IMR-90 (cell line): Measurements from ENCODE around the gene HEXA. TPM values are rescaled to one million over a fixed set of nuclear protein-coding genes. Genes with fewer than 3 reads are reported as not detected.

Source experiments
- ATAC-seq: fragments of 200-7000 bp; cut with Tn5 transposase; 2 replicates; pipeline ENCODE4 v1.9.1; 2020; ENCODE audit warnings: low read depth, mild to moderate bottlenecking, moderate library complexity
- BruUV-seq: library from RNA; stranded (reverse); fragments of 400-500 nt; replicated peaks from 2 replicates; lab custom pipeline; 2021; lab: Mats Ljungman, UMichigan
- CTCF ChIA-PET: fragments of 300-600 bp; formaldehyde crosslinking; extraction: SDS; loops from one replicate; lab custom pipeline; 2021; ENCODE audit warnings: antibody characterized with exemption; lab: Yijun Ruan, JAX
- POLR2A ChIA-PET: fragments of 300-600 bp; sonication (Branson Sonifier 250); formaldehyde crosslinking; loops from one replicate; lab custom pipeline; 2022; ENCODE audit warnings: antibody characterized with exemption; ENCODE audit not compliant: unreplicated experiment; lab: Charles Lee
- DNase-seq: peaks from one replicate; pipeline ENCODE4 v3.0.0; 2013
- H2AFZ ChIP-seq: replicated peaks from 2 replicates; pipeline ENCODE3; 2013; ENCODE audit warnings: low read length, mild to moderate bottlenecking; ENCODE audit not compliant: poor library complexity
- H2AK5ac ChIP-seq: 2 replicates; pipeline ENCODE4 v1.6.1; 2013; ENCODE audit warnings: low read depth, low read length, inconsistent platforms
- H2AK9ac ChIP-seq: replicated peaks from 2 replicates; pipeline ENCODE3; 2013; ENCODE audit warnings: mild to moderate bottlenecking, low read depth, low read length, moderate library complexity; ENCODE audit not compliant: poor library complexity
- H2BK120ac ChIP-seq: 2 replicates; pipeline ENCODE4 v1.6.1; 2013; ENCODE audit warnings: low read depth, low read length, inconsistent platforms
- H2BK15ac ChIP-seq: 3 replicates; pipeline ENCODE4 v1.6.1; 2013; ENCODE audit warnings: low read depth, low read length, inconsistent platforms
- H2BK20ac ChIP-seq: 2 replicates; pipeline ENCODE4 v1.6.1; 2013; ENCODE audit warnings: low read depth, mild to moderate bottlenecking, inconsistent platforms, low read length, moderate library complexity
- H2BK5ac ChIP-seq: 2 replicates; pipeline ENCODE4 v1.6.1; 2013; ENCODE audit warnings: mild to moderate bottlenecking, low read depth, low read length, inconsistent platforms; ENCODE audit not compliant: poor library complexity, severe bottlenecking
- H3K14ac ChIP-seq: replicated peaks from 2 replicates; pipeline ENCODE4 v1.6.1; 2013; ENCODE audit warnings: low read depth, low read length, inconsistent platforms
- H3K18ac ChIP-seq: 2 replicates; pipeline ENCODE4 v1.6.1; 2013; ENCODE audit warnings: low read depth, low read length, control low read depth
- H3K23ac ChIP-seq: 2 replicates; pipeline ENCODE4 v1.6.1; 2013; ENCODE audit warnings: low read depth, low read length, inconsistent platforms
- H3K27ac ChIP-seq: 2 replicates; pipeline ENCODE4 v1.5.1; 2013; ENCODE audit warnings: mild to moderate bottlenecking, control low read depth, low read length; ENCODE audit not compliant: insufficient read depth
- H3K27me3 ChIP-seq: 2 replicates; pipeline ENCODE4 v1.6.1; 2013; ENCODE audit warnings: low read length; ENCODE audit not compliant: control insufficient read depth, insufficient read depth
- H3K36me3 ChIP-seq: 2 replicates; pipeline ENCODE4 v1.6.1; 2013; ENCODE audit warnings: low read length, mixed read lengths; ENCODE audit not compliant: control insufficient read depth, insufficient read depth
- H3K4ac ChIP-seq: 2 replicates; pipeline ENCODE4 v1.6.1; 2013; ENCODE audit warnings: low read depth, low read length, inconsistent platforms
- H3K4me1 ChIP-seq: 2 replicates; pipeline ENCODE4 v1.6.1; 2013; ENCODE audit warnings: low read length, mixed read lengths; ENCODE audit not compliant: control insufficient read depth, insufficient read depth
- H3K4me2 ChIP-seq: 2 replicates; pipeline ENCODE4 v1.6.1; 2013; ENCODE audit warnings: low read depth, mild to moderate bottlenecking, control low read depth, low read length, moderate library complexity
- H3K4me3 ChIP-seq: 2 replicates; pipeline ENCODE4 v1.5.1; 2013; ENCODE audit warnings: low read depth, mild to moderate bottlenecking, control low read depth, low read length, moderate library complexity; ENCODE audit not compliant: insufficient read depth
- H3K56ac ChIP-seq: 2 replicates; pipeline ENCODE4 v1.6.1; 2013; ENCODE audit warnings: low read length, inconsistent platforms; ENCODE audit not compliant: insufficient read depth; ENCODE audit errors: extremely low read depth
- H3K79me1 ChIP-seq, 2 experiments: 2 replicates each; pipeline ENCODE4 v1.6.1; 2013; ENCODE audit warnings: low read length in 2 of 2, inconsistent platforms in 1 of 2, low read depth in 1 of 2
- H3K9ac ChIP-seq: 2 replicates; pipeline ENCODE4 v1.6.1; 2013; ENCODE audit warnings: low read depth, low read length, control low read depth
- H3K9me1 ChIP-seq: 2 replicates; pipeline ENCODE4 v1.6.1; 2013; ENCODE audit warnings: low read length, inconsistent platforms; ENCODE audit not compliant: insufficient read depth
- H3K9me3 ChIP-seq: 2 replicates; pipeline ENCODE4 v1.6.1; 2013; ENCODE audit warnings: low read length; ENCODE audit not compliant: control insufficient read depth, insufficient read depth
- H4K20me1 ChIP-seq: 2 replicates; pipeline ENCODE4 v1.6.1; 2013; ENCODE audit warnings: low read length, inconsistent platforms; ENCODE audit not compliant: insufficient read depth
- H4K5ac ChIP-seq: 2 replicates; pipeline ENCODE4 v1.6.1; 2013; ENCODE audit warnings: mild to moderate bottlenecking, low read depth, low read length, control low read depth
- H4K8ac ChIP-seq, 2 experiments: 2 replicates each; pipeline ENCODE4 v1.6.1; 2013; ENCODE audit warnings: low read depth in 2 of 2, low read length in 2 of 2, control low read depth in 1 of 2, inconsistent platforms in 1 of 2
- H4K91ac ChIP-seq: 2 replicates; pipeline ENCODE4 v1.6.1; 2013; ENCODE audit warnings: low read depth, low read length, inconsistent platforms; ENCODE audit not compliant: insufficient read depth
- BHLHE40 ChIP-seq: fragments of 150-350 bp; IDR thresholded peaks from 2 replicates; pipeline ENCODE4 v1.6.1; 2016; ENCODE audit warnings: mild to moderate bottlenecking, low read depth, low read length
- CEBPB ChIP-seq: IDR thresholded peaks from 2 replicates; pipeline ENCODE4 v1.6.1; 2012; ENCODE audit warnings: low read depth, low read length, improper control_type of control experiment
- CHD1 ChIP-seq: IDR thresholded peaks from 2 replicates; pipeline ENCODE4 v1.6.1; 2012; ENCODE audit warnings: low read depth, low read length, improper control_type of control experiment
- CTCF ChIP-seq: conservative IDR thresholded peaks from 2 replicates; pipeline ENCODE4 v1.5.1; 2012; ENCODE audit warnings: mild to moderate bottlenecking, low read depth, low read length, improper control_type of control experiment
- ELK1 ChIP-seq: fragments of 150-350 bp; IDR thresholded peaks from 2 replicates; pipeline ENCODE4 v1.6.1; 2016; ENCODE audit warnings: low read depth, mild to moderate bottlenecking, low read length, moderate library complexity, borderline replicate concordance
- FOS ChIP-seq: fragments of 150-350 bp; IDR thresholded peaks from 2 replicates; pipeline ENCODE4 v1.6.1; 2016; ENCODE audit warnings: low read depth, low read length
- MAFK ChIP-seq: IDR thresholded peaks from 2 replicates; pipeline ENCODE4 v1.6.1; 2012; ENCODE audit warnings: low read depth, low read length, improper control_type of control experiment
- MAZ ChIP-seq: IDR thresholded peaks from 2 replicates; pipeline ENCODE4 v1.6.1; 2012; ENCODE audit warnings: low read depth, mild to moderate bottlenecking, low read length, improper control_type of control experiment, moderate library complexity, borderline replicate concordance
- MXI1 ChIP-seq: IDR thresholded peaks from 2 replicates; pipeline ENCODE4 v1.6.1; 2012; ENCODE audit warnings: low read depth, mild to moderate bottlenecking, low read length, moderate library complexity, borderline replicate concordance
- NFE2L2 ChIP-seq: fragments of 150-350 bp; IDR thresholded peaks from 2 replicates; pipeline ENCODE4 v1.6.1; 2016; ENCODE audit warnings: low read depth, mild to moderate bottlenecking, low read length
- POLR2A ChIP-seq: IDR thresholded peaks from 2 replicates; pipeline ENCODE4 v1.6.1; 2012; ENCODE audit warnings: mild to moderate bottlenecking, low read depth, low read length
- RAD21 ChIP-seq: IDR thresholded peaks from 2 replicates; pipeline ENCODE4 v1.6.1; 2012; ENCODE audit warnings: low read length, improper control_type of control experiment
- RCOR1 ChIP-seq: IDR thresholded peaks from 2 replicates; pipeline ENCODE4 v1.6.1; 2012; ENCODE audit warnings: mild to moderate bottlenecking, low read length, improper control_type of control experiment; ENCODE audit not compliant: insufficient replicate concordance
- RFX5 ChIP-seq: IDR thresholded peaks from 2 replicates; pipeline ENCODE4 v1.8.0; 2012; ENCODE audit warnings: low read depth, mild to moderate bottlenecking, low read length, moderate library complexity
- SMC3 ChIP-seq: fragments of 150-350 bp; IDR thresholded peaks from 2 replicates; pipeline ENCODE4 v1.6.1; 2016; ENCODE audit warnings: low read depth, mild to moderate bottlenecking, antibody characterized with exemption, low read length, moderate library complexity
- USF2 ChIP-seq: fragments of 150-350 bp; IDR thresholded peaks from 2 replicates; pipeline ENCODE4 v1.6.1; 2017; ENCODE audit warnings: mild to moderate bottlenecking, antibody characterized with exemption, low read length, low read depth
- WGBS, 2 experiments: methylation state at CpG; one replicate each; pipeline versions ENCODE4 v1.1.5 to v1.1.7; 2013; ENCODE audit warnings: missing lambda C conversion rate in 2 of 2; ENCODE audit not compliant: insufficient read length in 1 of 2; ENCODE audit errors: extremely low coverage in 2 of 2; 5-methylcytosine and 5-hydroxymethylcytosine counted together
- dilution Hi-C: fragments of 300-500 bp; cut with HindIII; formaldehyde crosslinking; loops from one replicate; pipeline ENCODE4 v1.14.3; 2018; ENCODE audit warnings: low sequenced_read_pairs; ENCODE audit not compliant: unreplicated experiment
- in situ Hi-C: fragments of 300-500 bp; cut with MboI; formaldehyde crosslinking; loops from 3 replicates; pipeline ENCODE4 v1.14.3; 2019; ENCODE audit warnings: low sequenced_read_pairs, inconsistent platforms, mixed read lengths
- intact Hi-C: fragments of 100-400 bp; cut with micrococcal nuclease; formaldehyde crosslinking; loops from 2 replicates; pipeline ENCODE4 v1.10.0; 2022
- polyA plus RNA-seq, 3 experiments: library from polyadenylated mRNA; depleted of rRNA; stranded (reverse); fragments of >200 nt; gene quantifications; 2 replicates each; pipeline ENCODE4 v1.2.3, GENCODE V29; 2012; ENCODE audit warnings: low replicate concordance in 1 of 3
- total RNA-seq: library from RNA; depleted of rRNA; stranded (reverse); fragments of >200 nt; gene quantifications from 2 replicates; pipeline ENCODE4 v1.2.3, GENCODE V29; 2012

HEXA gene
- total and polyA plus RNA-seq, 2 of the 4 experiments (the other 2 are of a cell fraction), result 19.4 to 115 TPM

GRCh38 chr15:72368899-72369298 is 6.9 kb downstream of the HEXA start:
- no peak overlapping the region for H2BK120ac ChIP-seq
- H3K9me3 ChIP-seq, result no peaks in the 10 kb centered on the region
- H3K27me3 ChIP-seq, result no peaks in the 10 kb centered on the region
- H3K4me3 ChIP-seq, result no peak overlapping the region
- no peak overlapping the region for H2BK15ac ChIP-seq
- no peak overlapping the region for H3K27ac ChIP-seq
- H3K4me2 ChIP-seq, result no peak overlapping the region
- ChIA-PET POLR2A (no interaction called here), CTCF (interaction anchor here (1.2 kb wide), 1 partner anchor 17 kb away, joined by 3 read pairs; no protein-coding TSS in a partner anchor)
- H2AFZ ChIP-seq, result no peak overlapping the region
- H3K56ac ChIP-seq, result no peak overlapping the region
- no peak overlapping the region for H2AK9ac ChIP-seq
- no peak overlapping the region for H2AK5ac ChIP-seq
- no peaks in the 10 kb centered on the region for H3K4me1 ChIP-seq
- peaks cover 15% of the 10 kb centered on the region; the same call in 1 of the 2 replicates for H4K20me1 ChIP-seq
- ATAC-seq (no peak), DNase-seq (no peak)
- WGBS, 2 experiments, result no CpG with 5 or more reads among the region's 2 CpGs
- H3K36me3 ChIP-seq, result peaks cover 3% of the 10 kb centered on the region; the same call in 1 of the 2 replicates
- intact Hi-C loops, result no loop called here
- peaks cover 6% of the 10 kb centered on the region; the same call in 1 of the 2 replicates for H3K9me1 ChIP-seq
- H3K18ac ChIP-seq, result no peak overlapping the region
- H3K79me1 ChIP-seq, result peaks cover 23 to 58% of the 10 kb centered on the region in 2 experiments
- H3K4ac ChIP-seq, result no peak overlapping the region
- no peak overlapping the region for H4K5ac ChIP-seq
- dilution Hi-C loops, result no loop called here
- H2BK20ac ChIP-seq, result no peak overlapping the region
- in situ Hi-C loops, result no loop called here
- H3K9ac ChIP-seq, result no peak overlapping the region
- TF ChIP-seq NFE2L2 (no peak), CEBPB (no peak), CHD1 (no peak), FOS (no peak), ELK1 (no peak), RCOR1 (no peak), POLR2A (no peak), MXI1 (no peak), SMC3 (no peak), BHLHE40 (no peak), MAZ (no peak), CTCF (no peak), USF2 (no peak), MAFK (no peak), RAD21 (no peak), RFX5 (no peak)
- H4K91ac ChIP-seq, result no peak overlapping the region
- no TSS peak for BruUV-seq
- no peak overlapping the region for H4K8ac ChIP-seq
- H3K14ac ChIP-seq, result no peak overlapping the region
- no peak overlapping the region for H3K23ac ChIP-seq
- H2BK5ac ChIP-seq, result no peak overlapping the region
